Endothelial cell of umbilical vein (primary cell): ENCODE measurements around the gene COASY. TPM values are rescaled to one million over a fixed set of nuclear protein-coding genes. Genes with fewer than 3 reads are reported as not detected.

Experiments
- BruUV-seq: library from RNA; stranded (reverse); fragments of 400-500 nt; replicated peaks from 2 replicates; lab custom pipeline; 2021; lab: Mats Ljungman, UMichigan
- CTCF ChIA-PET: fragments of 300-600, 350-600 bp; sonication (Branson Sonifier 250); formaldehyde crosslinking; loops from one replicate; lab custom pipeline; 2021; ENCODE audit warnings: antibody characterized with exemption, inconsistent platforms; lab: Charles Lee
- POLR2A ChIA-PET: fragments of 300-600, 350-600 bp; sonication (Branson Sonifier 250); formaldehyde crosslinking; loops from one replicate; lab custom pipeline; 2021; ENCODE audit warnings: antibody characterized with exemption, inconsistent platforms; lab: Charles Lee
- DNase-seq: peaks from one replicate; pipeline ENCODE4 v3.0.0-alpha.2; 2011; ENCODE audit warnings: low read depth, low spot score
- FAIRE-seq: peaks from 2 replicates; lab custom pipeline; 2011; peaks lifted over from hg19 to GRCh38; lab: Jason Lieb, UNC
- H2AFZ ChIP-seq: 2 replicates; pipeline ENCODE4 v1.6.0; 2012; ENCODE audit warnings: low read depth, low read length, control low read depth, inconsistent platforms
- H3K27ac ChIP-seq: 2 replicates; pipeline ENCODE4 v1.5.1; 2011; ENCODE audit warnings: low read depth, mild to moderate bottlenecking, control low read depth, low read length, moderate library complexity; ENCODE audit not compliant: insufficient read depth
- H3K27me3 ChIP-seq, 2 experiments: 2 replicates each; pipeline versions ENCODE4 v1.6.0 to v1.6.1; 2011; ENCODE audit warnings: low read length in 2 of 2, mixed read lengths in 1 of 2; ENCODE audit not compliant: control insufficient read depth in 2 of 2, insufficient read depth in 2 of 2
- H3K36me3 ChIP-seq, 2 experiments: 2 replicates in 1 of 2; 3 replicates in 1 of 2; pipeline ENCODE4 v1.5.1; 2011; ENCODE audit warnings: low read length in 2 of 2, mild to moderate bottlenecking in 1 of 2, moderate library complexity in 1 of 2; ENCODE audit not compliant: control insufficient read depth in 2 of 2, insufficient read depth in 2 of 2; ENCODE audit errors: extremely low read depth in 1 of 2
- H3K4me1 ChIP-seq: 3 replicates; pipeline ENCODE4 v1.5.1; 2011; ENCODE audit warnings: mild to moderate bottlenecking, low read length; ENCODE audit not compliant: control insufficient read depth, insufficient read depth; ENCODE audit errors: extremely low read depth
- H3K4me2 ChIP-seq: 2 replicates; pipeline ENCODE4 v1.6.1; 2011; ENCODE audit warnings: low read length, control low read depth, mixed read lengths; ENCODE audit not compliant: insufficient read depth
- H3K4me3 ChIP-seq, 3 experiments: fragments of 200-600 bp in 1 of 3; sonication (generic), shearing (Covaris generic) in 1 of 3; replicated peaks in 1 of 3; 2 replicates each; pipeline ENCODE4 v1.5.1; 2011 to 2016; ENCODE audit warnings: control low read depth in 3 of 3, low read length in 3 of 3, mild to moderate bottlenecking in 2 of 3, inconsistent platforms in 1 of 3, low read depth in 1 of 3, moderate library complexity in 1 of 3; ENCODE audit not compliant: insufficient read depth in 1 of 3
- H3K79me2 ChIP-seq: 2 replicates; pipeline ENCODE4 v1.6.0; 2012; ENCODE audit warnings: low read length, inconsistent platforms; ENCODE audit not compliant: control insufficient read depth, insufficient read depth
- H3K9ac ChIP-seq: replicated peaks from 2 replicates; pipeline ENCODE3; 2011; ENCODE audit warnings: low read length, control low read depth; ENCODE audit not compliant: insufficient read depth; ENCODE audit errors: extremely low read depth
- H3K9me1 ChIP-seq: replicated peaks from 3 replicates; pipeline ENCODE4 v1.6.0; 2011; ENCODE audit warnings: mild to moderate bottlenecking, low read length; ENCODE audit not compliant: control insufficient read depth, insufficient read depth; ENCODE audit errors: extremely low read depth
- H3K9me3 ChIP-seq: replicated peaks from 2 replicates; pipeline ENCODE4 v1.5.1; 2012; ENCODE audit warnings: low read length, inconsistent platforms; ENCODE audit not compliant: control insufficient read depth, insufficient read depth
- H4K20me1 ChIP-seq: replicated peaks from 2 replicates; pipeline ENCODE3; 2011; ENCODE audit warnings: mild to moderate bottlenecking, low read length; ENCODE audit not compliant: control insufficient read depth, insufficient read depth; ENCODE audit errors: extremely low read depth
- CTCF ChIP-seq, 2 donors: IDR thresholded peaks; 1 replicate in 1 of 2; 2 replicates in 1 of 2; pipeline ENCODE4 v1.5.1; 2011; ENCODE audit warnings: low read length in 2 of 2, mild to moderate bottlenecking in 2 of 2, moderate library complexity in 2 of 2, control low read depth in 1 of 2, inconsistent platforms in 1 of 2, low read depth in 1 of 2; ENCODE audit not compliant: insufficient read depth in 1 of 2; ENCODE audit errors: extremely low read depth in 1 of 2
- EZH2 ChIP-seq: IDR thresholded peaks from 2 replicates; pipeline ENCODE4 v1.6.1; 2012; ENCODE audit warnings: borderline replicate concordance, low read depth, mild to moderate bottlenecking, moderate library complexity, low read length, inconsistent platforms; ENCODE audit not compliant: severe bottlenecking
- FOS ChIP-seq: IDR thresholded peaks from 2 replicates; pipeline ENCODE4 v1.6.1; 2011; ENCODE audit warnings: mild to moderate bottlenecking, low read length, moderate library complexity, borderline replicate concordance; ENCODE audit not compliant: insufficient read depth
- GATA2 ChIP-seq: IDR thresholded peaks from 2 replicates; pipeline ENCODE4 v1.7.0; 2011; ENCODE audit warnings: low read depth, mild to moderate bottlenecking, moderate library complexity, mixed read lengths, low read length; ENCODE audit not compliant: insufficient read length, insufficient read depth
- JUN ChIP-seq: IDR thresholded peaks from 2 replicates; pipeline ENCODE4 v1.6.1; 2011; ENCODE audit warnings: borderline replicate concordance, low read depth; ENCODE audit not compliant: insufficient read length, insufficient read depth
- MYC ChIP-seq: IDR thresholded peaks from one replicate; pipeline ENCODE4 v1.6.1; 2011; ENCODE audit warnings: mild to moderate bottlenecking, low read depth, low read length
- POLR2A ChIP-seq: IDR thresholded peaks from 2 replicates; pipeline ENCODE4 v1.6.1; 2012; ENCODE audit warnings: low read depth, mild to moderate bottlenecking, control low read depth, low read length
- POLR2AphosphoS5 ChIP-seq: IDR thresholded peaks from 2 replicates; pipeline ENCODE4 v1.6.1; 2012; ENCODE audit warnings: low read depth, mild to moderate bottlenecking, control low read depth, low read length, moderate library complexity; ENCODE audit not compliant: insufficient read depth
- dilution Hi-C: fragments of 300-500 bp; cut with MboI; formaldehyde crosslinking; loops from one replicate; pipeline ENCODE4 v1.15.0; 2019; ENCODE audit warnings: low sequenced_read_pairs; ENCODE audit not compliant: extremely low pct_ligation_motif_present
- intact Hi-C: fragments of 100-400 bp; cut with micrococcal nuclease; formaldehyde crosslinking; loops from one replicate; pipeline ENCODE4 v1.10.0; 2022
- polyA plus RNA-seq, 4 experiments: library from polyadenylated mRNA; depleted of rRNA in 3 of 4; stranded (reverse) in 3 of 4; unstranded in 1 of 4; fragments of >200 nt; gene quantifications; 2 replicates each; pipeline versions ENCODE4 v1.2.1 to v1.2.3, GENCODE V29; 2011 to 2012; ENCODE audit warnings: missing spikeins in 1 of 4
- total RNA-seq: library from RNA; stranded (reverse); gene quantifications from 2 replicates; pipeline ENCODE4 v1.2.3, GENCODE V29; 2021
- TF ChIP-seq, protein P1 (sequence below): IDR thresholded peaks from 2 replicates; pipeline ENCODE4 v1.6.1; 2011; ENCODE audit not compliant: insufficient read depth, insufficient read length

The COASY gene
- total and polyA plus RNA-seq, 2 donors (not counting 3 experiments of a cell fraction or from before 2014, with no cell fraction given): 39.6 to 69.2 TPM

DNA sequence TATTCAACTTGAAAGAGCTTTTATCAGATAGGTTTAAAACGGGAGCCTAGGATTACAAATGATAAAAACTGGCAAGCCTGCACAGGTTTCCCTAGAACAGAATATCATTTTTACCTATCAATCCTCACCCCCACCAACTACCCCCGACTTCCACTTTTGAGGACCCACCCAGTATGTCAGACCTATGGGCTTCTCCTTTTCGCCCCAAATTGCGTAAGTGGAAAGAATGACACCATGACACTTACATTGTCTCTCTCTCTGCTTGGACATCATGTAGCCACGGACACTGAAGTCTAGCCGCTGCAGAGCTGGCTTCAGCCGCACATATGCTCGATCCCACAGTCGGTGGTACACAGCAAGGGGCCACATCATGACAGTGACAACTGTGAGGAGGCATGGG, 22.9 kb downstream of the COASY start:
- Histone ChIP-seq H3K9me3 (no peaks in the 10 kb centered on the region), H3K79me2 (no peaks in the 10 kb centered on the region), H3K4me1 (no peaks in the 10 kb centered on the region), H2AFZ (no peak overlapping the region), H3K27me3 (no peaks in the 10 kb centered on the region), H3K36me3 (peaks cover 16 to 49% of the 10 kb centered on the region in 2 experiments), H3K4me3 (no peak overlapping the region), H3K9me1 (no peaks in the 10 kb centered on the region), H3K9ac (no peak overlapping the region), H3K4me2 (no peak overlapping the region), H4K20me1 (no peaks in the 10 kb centered on the region), H3K27ac (no peak overlapping the region)
- POLR2A ChIA-PET: no interaction called here
- TF ChIP-seq JUN: no peak
- TF ChIP-seq, protein P1, sequence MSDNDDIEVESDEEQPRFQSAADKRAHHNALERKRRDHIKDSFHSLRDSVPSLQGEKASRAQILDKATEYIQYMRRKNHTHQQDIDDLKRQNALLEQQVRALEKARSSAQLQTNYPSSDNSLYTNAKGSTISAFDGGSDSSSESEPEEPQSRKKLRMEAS: no peak
- TF ChIP-seq CTCF (IDR thresholded peaks at IDR 0.05; ENCODE audit: extremely low read depth in 1 of 2, insufficient read depth in 1 of 2, low read depth in 1 of 2, low read length in 2 of 2): no peak
- no peak for TF ChIP-seq POLR2A
- TF ChIP-seq MYC: no peak
- TF ChIP-seq GATA2: no peak
- no peak for TF ChIP-seq FOS
- no peak for TF ChIP-seq EZH2
- no peak for TF ChIP-seq POLR2AphosphoS5
- intact Hi-C loops: no loop called here
- no TSS peak for BruUV-seq
- dilution Hi-C loops: no loop called here
- no peak for DNase-seq
- CTCF ChIA-PET: no interaction called here
- FAIRE-seq: no peak
